ENCODE results near the gene FOXD3. TPM values are rescaled to one million over a fixed set of nuclear protein-coding genes. Genes with fewer than 3 reads are reported as not detected.

FOXD3 gene
- total RNA-seq, 2 donors from 2014 or later: 0.35 to 1.0 TPM

- intact Hi-C loops (cut with DNase I): loop anchor here (5.0 to 10.0 kb wide), 2 partner anchors 124 to 206 kb away; partner anchors contain the start of genes EFCAB7 and ITGB3BP
- no peak overlapping the region for H3K27ac ChIP-seq
- H3K4me1 ChIP-seq: peaks cover 14% of the 10 kb centered on the region
Measured at GRCh38 chr1:63318201-63318979, 4.0 kb upstream of the FOXD3 start.

DNA sequence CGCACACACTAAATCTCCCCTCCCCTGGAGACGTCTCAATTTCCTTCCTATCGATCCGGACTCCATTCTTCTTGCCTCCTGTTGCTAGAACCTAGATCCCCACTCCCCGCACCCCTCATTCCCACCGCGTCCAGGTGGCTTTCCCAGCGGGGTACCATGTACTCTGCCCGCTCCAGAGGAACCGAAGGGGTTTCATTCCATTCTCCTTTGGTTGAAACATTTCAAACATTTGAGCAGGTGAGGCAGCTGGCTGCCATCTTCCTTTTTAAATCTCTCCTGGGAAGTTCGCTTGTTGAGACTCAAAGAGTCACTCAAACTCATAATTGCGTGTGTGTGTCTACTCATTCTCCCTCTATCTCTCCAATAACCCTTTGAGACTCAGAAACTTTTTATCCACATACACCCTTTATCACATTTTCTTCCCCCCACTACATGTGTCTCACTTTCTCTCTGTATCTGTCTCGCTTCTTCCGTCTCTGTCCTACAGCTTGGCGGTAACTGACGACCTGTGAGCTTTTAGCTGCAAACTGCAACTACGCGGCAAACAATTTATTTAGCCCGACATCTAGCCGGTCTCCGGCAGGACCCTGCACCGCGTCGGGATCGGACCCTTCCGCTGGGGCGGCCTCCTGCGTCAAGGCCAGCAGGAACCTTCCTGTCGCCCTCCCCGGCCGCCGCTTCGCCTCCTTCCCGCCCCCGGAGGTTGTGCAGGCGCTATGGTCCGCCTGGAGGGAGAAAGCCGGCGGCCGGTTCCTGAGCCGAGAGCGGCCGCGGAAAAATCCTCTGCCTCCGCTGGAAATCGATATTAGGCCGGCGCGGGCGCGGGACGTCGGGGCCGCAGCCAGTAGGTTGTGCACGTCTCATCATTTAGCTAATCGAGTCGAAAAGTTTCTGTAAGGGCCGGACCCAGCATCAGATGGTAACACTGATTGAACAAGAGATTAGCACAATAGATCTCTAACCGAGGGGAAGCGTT is 3.0 kb upstream of the FOXD3 start:
- peaks cover 18% of the 10 kb centered on the region for H3K4me1 ChIP-seq
- intact Hi-C loops (cut with DNase I): loop anchor here (5.0 to 10.0 kb wide), 2 partner anchors 123 to 205 kb away; partner anchors contain the start of genes EFCAB7 and ITGB3BP
- no peak for DNase-seq

More at GRCh38 chr1:63318201-63318979, 4.0 kb upstream of the FOXD3 start:
- TF ChIP-seq CTCF (IDR thresholded peaks at IDR 0.05): no peak
- H3K9ac ChIP-seq (ENCODE audit: low read depth in 2 of 2, low read length in 2 of 2): no peak overlapping the region
- H3K36me3 ChIP-seq: no peaks in the 10 kb centered on the region
- H3K4me3 ChIP-seq: no peak overlapping the region
- peaks cover 77% of the 10 kb centered on the region for H3K27me3 ChIP-seq
- no peak for DNase-seq
- H3K9me3 ChIP-seq: no peaks in the 10 kb centered on the region

GRCh38 chr1:63320022-63320721 is 2.2 kb upstream of the FOXD3 start:
- DNase-seq: no peak
- Histone ChIP-seq H3K27ac (no peak overlapping the region), H3K9ac (ENCODE audit: low read depth in 2 of 2, low read length in 2 of 2) (no peak overlapping the region), H3K4me3 (no peak overlapping the region), H3K36me3 (no peaks in the 10 kb centered on the region), H3K4me1 (peaks cover 19% of the 10 kb centered on the region), H3K9me3 (no peaks in the 10 kb centered on the region), H3K27me3 (peaks cover 92% of the 10 kb centered on the region)
- intact Hi-C loops (cut with DNase I): no loop called here
- no peak for TF ChIP-seq CTCF (IDR thresholded peaks at IDR 0.05)

More for the DNA sequence above, 3.0 kb upstream of the FOXD3 start:
- Histone ChIP-seq H3K27me3 (peaks cover 86% of the 10 kb centered on the region), H3K9me3 (no peaks in the 10 kb centered on the region), H3K4me3 (no peak overlapping the region), H3K9ac (ENCODE audit: low read depth in 2 of 2, low read length in 2 of 2) (no peak overlapping the region), H3K27ac (no peak overlapping the region), H3K36me3 (no peaks in the 10 kb centered on the region)
- no peak for TF ChIP-seq CTCF (IDR thresholded peaks at IDR 0.05)

- Histone ChIP-seq H3K36me3 (no peaks in the 10 kb centered on the region), H3K4me1 (peaks cover 19% of the 10 kb centered on the region), H3K9me3 (no peaks in the 10 kb centered on the region), H3K27ac (no peak overlapping the region), H3K9ac (ENCODE audit: low read depth in 2 of 2, low read length in 2 of 2) (peak overlapping the region in 1 of 2 donors; percentile 5), H3K27me3 (peaks cover 98% of the 10 kb centered on the region), H3K4me3 (no peak overlapping the region)
- no peak for TF ChIP-seq CTCF (IDR thresholded peaks at IDR 0.05)
- intact Hi-C loops (cut with DNase I): no loop called here
- DNase-seq: no peak
Measured at GRCh38 chr1:63321066-63321784, 1.1 kb upstream of the FOXD3 start.
